Measurements from ENCODE around the gene GPR153. TPM values are rescaled to one million over a fixed set of nuclear protein-coding genes. Genes with fewer than 3 reads are reported as not detected.

GPR153 gene
- total RNA-seq, 1 experiment from 2014 or later = 4.8 TPM

DNA sequence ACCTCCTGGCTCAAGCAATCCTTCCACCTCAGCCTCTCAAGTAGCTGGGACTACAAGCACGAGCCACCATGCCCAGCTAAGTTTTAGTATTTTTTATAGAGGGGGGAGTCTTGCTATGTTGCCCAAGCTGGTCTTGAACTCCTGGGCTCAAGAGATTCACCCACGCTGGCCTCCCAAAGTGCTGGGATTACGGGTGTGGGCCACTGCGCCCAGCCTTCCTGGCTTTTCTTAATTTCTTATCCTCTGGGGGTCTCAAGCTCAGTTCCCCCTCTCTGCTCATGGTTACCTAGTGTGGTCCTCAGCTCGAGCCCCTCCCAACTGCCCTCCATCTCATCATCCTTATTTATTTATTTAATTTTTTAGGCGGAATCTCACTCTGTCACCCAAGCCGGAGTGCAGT lies 58.6 kb downstream of the GPR153 start:
- DNase-seq (ENCODE audit: low spot score) = no peak

GRCh38 chr1:6200188-6200809 lies 60.6 kb downstream of the GPR153 start:
- DNase-seq (ENCODE audit: low spot score) = no peak

- DNase-seq (ENCODE audit: low spot score) = peak; percentile 99
Observed at GRCh38 chr1:6199298-6200187, 61.4 kb downstream of the GPR153 start, which contains the start of gene RPL22. TSS of gene RPL22 (minus strand) at chr1:6199595. CDS start at chr1:6199573, 22 bp downstream.

- DNase-seq (ENCODE audit: low spot score) = peak; percentile 22
Observed at GRCh38 chr1:6198646-6199297, 62.1 kb downstream of the GPR153 start.

DNA sequence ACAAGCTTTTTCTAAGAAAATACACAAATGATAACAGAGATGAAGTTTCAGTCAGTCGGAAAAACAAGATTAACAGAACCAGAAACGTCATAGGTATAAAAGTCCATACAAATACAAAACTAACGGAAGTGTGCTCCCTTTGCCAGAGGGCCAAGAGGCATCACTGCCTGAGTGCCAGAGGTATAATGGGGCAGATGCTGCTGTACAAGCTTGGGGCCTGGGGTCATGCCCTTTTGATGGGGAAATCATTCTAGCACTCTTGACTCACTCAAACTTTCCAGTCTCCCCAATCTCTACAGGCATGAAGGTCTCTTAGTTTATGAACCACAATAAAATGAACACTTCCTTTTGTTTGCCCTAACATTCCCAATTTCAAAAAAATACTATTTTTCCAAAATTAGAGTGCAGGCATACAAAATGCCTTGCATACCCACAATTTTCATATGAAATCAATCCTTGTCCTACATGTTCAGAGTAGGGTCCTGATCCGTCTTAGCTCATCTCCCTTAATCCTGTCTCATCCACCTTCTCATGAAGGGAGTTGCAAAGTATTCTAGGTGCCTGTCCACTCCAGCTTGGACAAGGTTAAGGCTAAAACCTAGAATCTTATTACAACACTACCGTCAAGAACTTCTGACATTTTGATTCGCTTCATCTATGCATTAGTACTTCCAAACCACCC lies 63.0 kb downstream of the GPR153 start:
- no peak for DNase-seq (ENCODE audit: low spot score)

Other genes starting within 250 kb of the GPR153 start
- 3.9 and 4.7 TPM in 2 replicates for gene KCNAB2, start 215.2 kb downstream of the GPR153 start, total RNA-seq (2014; rRNA removed; shearing (Covaris generic))
- 0.18 and 0.25 TPM in 2 replicates for gene CHD5, start 80.8 kb downstream of the GPR153 start, total RNA-seq (2014; rRNA removed; shearing (Covaris generic))
- 119 and 132 TPM in 2 replicates for gene RPL22, start 61.5 kb downstream of the GPR153 start, total RNA-seq (2014; rRNA removed; shearing (Covaris generic))
- gene RNF207, start 55.0 kb downstream of the GPR153 start, total RNA-seq (2014; rRNA removed; shearing (Covaris generic)) = 21.4 and 22.7 TPM in 2 replicates
- gene ICMT, start 25.1 kb downstream of the GPR153 start, total RNA-seq (2014; rRNA removed; shearing (Covaris generic)) = 95.3 and 95.5 TPM in 2 replicates
- not detected in 2 replicates for gene HES3, start 16.9 kb downstream of the GPR153 start, total RNA-seq (2014; rRNA removed; shearing (Covaris generic))
- 31.7 and 33.9 TPM in 2 replicates for gene ACOT7, start 132.7 kb upstream of the GPR153 start, total RNA-seq (2014; rRNA removed; shearing (Covaris generic))
- 0.16 TPM in 1 of 2 replicates, not detected in the other for gene HES2, start 158.8 kb upstream of the GPR153 start, total RNA-seq (2014; rRNA removed; shearing (Covaris generic))
- 1.9 and 5.2 TPM in 2 replicates for gene ESPN, start 163.7 kb upstream of the GPR153 start, total RNA-seq (2014; rRNA removed; shearing (Covaris generic))
- 9.7 and 15.0 TPM in 2 replicates for gene TNFRSF25, start 205.1 kb upstream of the GPR153 start, total RNA-seq (2014; rRNA removed; shearing (Covaris generic))
- gene PLEKHG5, start 230.6 kb upstream of the GPR153 start, total RNA-seq (2014; rRNA removed; shearing (Covaris generic)) = 12.5 and 14.6 TPM in 2 replicates